GM23338 (cell line): ENCODE data around the gene MOGAT1. TPM values are rescaled to one million over a fixed set of nuclear protein-coding genes. Genes with fewer than 3 reads are reported as not detected.

Experiments used
- ATAC-seq: fragments of 200-7000 bp; cut with Tn5 transposase; 3 replicates; pipeline ENCODE4 v1.9.1; 2020
- DNase-seq: peaks from one replicate; pipeline ENCODE4 v3.0.0-alpha.2; 2015; ENCODE audit warnings: low spot score
- H2AFZ ChIP-seq: fragments of 200-600 bp; sonication (generic); 2 replicates; pipeline ENCODE4 v1.8.0; 2016; ENCODE audit warnings: antibody characterized with exemption, mild to moderate bottlenecking, moderate library complexity
- H3F3A ChIP-seq: fragments of 200-600 bp; sonication (generic); replicated peaks from 2 replicates; pipeline ENCODE4 v1.8.0; 2017; ENCODE audit warnings: antibody characterized with exemption, mixed run types, low read depth
- H3K27ac ChIP-seq: fragments of 200-600 bp; sonication (generic); 2 replicates; pipeline ENCODE4 v1.6.1; 2016; ENCODE audit warnings: low read depth
- H3K27me3 ChIP-seq: fragments of 200-600 bp; sonication (generic); 2 replicates; pipeline ENCODE4 v1.8.0; 2016; ENCODE audit warnings: mild to moderate bottlenecking, mixed run types, moderate library complexity; ENCODE audit not compliant: insufficient read depth
- H3K36me3 ChIP-seq: fragments of 200-600 bp; sonication (generic); 2 replicates; pipeline ENCODE4 v1.8.0; 2016; ENCODE audit warnings: mild to moderate bottlenecking; ENCODE audit not compliant: insufficient read depth
- H3K4me1 ChIP-seq: fragments of 200-600 bp; sonication (generic); 2 replicates; pipeline ENCODE4 v1.8.0; 2016; ENCODE audit warnings: mild to moderate bottlenecking, moderate library complexity; ENCODE audit not compliant: insufficient read depth
- H3K4me2 ChIP-seq: fragments of 200-600 bp; sonication (generic); 2 replicates; pipeline ENCODE4 v1.7.1; 2017; ENCODE audit warnings: mixed run types
- H3K4me3 ChIP-seq: fragments of 200-600 bp; sonication (generic); 2 replicates; pipeline ENCODE4 v1.6.1; 2016; ENCODE audit warnings: mixed run types
- H3K79me2 ChIP-seq: fragments of 200-600 bp; sonication (generic); replicated peaks from 2 replicates; pipeline ENCODE4 v1.8.0; 2017; ENCODE audit warnings: mild to moderate bottlenecking; ENCODE audit not compliant: insufficient read depth
- H3K9me2 ChIP-seq: fragments of 200-600 bp; sonication (generic); 2 replicates; pipeline ENCODE4 v1.8.0; 2017; ENCODE audit not compliant: insufficient read depth
- H4K20me1 ChIP-seq: fragments of 200-600 bp; sonication (generic); replicated peaks from 2 replicates; pipeline ENCODE4 v1.8.0; 2017; ENCODE audit warnings: mild to moderate bottlenecking; ENCODE audit not compliant: insufficient read depth
- H3K27ac Mint-ChIP-seq: 2 replicates; pipeline ENCODE4 v1.8.0; 2020; ENCODE audit warnings: inconsistent platforms, mild to moderate bottlenecking, moderate library complexity, mixed read lengths
- H3K27me3 Mint-ChIP-seq: 3 replicates; pipeline ENCODE4 v1.8.0; 2022; ENCODE audit warnings: low read depth, mild to moderate bottlenecking, moderate library complexity, mixed read lengths, inconsistent platforms; ENCODE audit not compliant: insufficient read depth, poor library complexity
- H3K36me3 Mint-ChIP-seq: 3 replicates; pipeline ENCODE4 v1.8.0; 2021; ENCODE audit warnings: low read depth, mild to moderate bottlenecking, inconsistent platforms, moderate library complexity, mixed read lengths
- H3K4me1 Mint-ChIP-seq: 3 replicates; pipeline ENCODE4 v1.8.0; 2020; ENCODE audit warnings: mild to moderate bottlenecking, inconsistent platforms, mixed read lengths
- H3K4me3 Mint-ChIP-seq: 3 replicates; pipeline ENCODE4 v1.8.0; 2021; ENCODE audit warnings: moderate library complexity, mild to moderate bottlenecking, inconsistent platforms, mixed read lengths
- H3K9me3 Mint-ChIP-seq: 3 replicates; pipeline ENCODE4 v1.8.0; 2020; ENCODE audit warnings: moderate library complexity, mild to moderate bottlenecking, inconsistent platforms, mixed read lengths
- CREB1 ChIP-seq: fragments of 250-450 bp; sonication (Bioruptor Pico); IDR thresholded peaks from 2 replicates; pipeline ENCODE4 v1.5.0; 2020; ENCODE audit warnings: low read depth, mild to moderate bottlenecking, moderate library complexity
- ETS1 ChIP-seq: IDR thresholded peaks from 2 replicates; pipeline ENCODE4 v1.6.1; 2016; ENCODE audit warnings: antibody characterized with exemption
- EZH2 ChIP-seq: fragments of 200-600 bp; sonication (generic); IDR thresholded peaks from one replicate; pipeline ENCODE4 v1.8.0; 2017; ENCODE audit warnings: antibody characterized with exemption, mild to moderate bottlenecking, low read depth; ENCODE audit not compliant: unreplicated experiment
- EZH2phosphoT487 ChIP-seq: fragments of 200-600 bp; sonication (generic); IDR thresholded peaks from one replicate; pipeline ENCODE4 v1.8.1; 2018; ENCODE audit warnings: antibody characterized with exemption; ENCODE audit not compliant: unreplicated experiment
- NANOG ChIP-seq: IDR thresholded peaks from 2 replicates; pipeline ENCODE4 v1.6.1; 2016; ENCODE audit warnings: antibody characterized with exemption, borderline replicate concordance
- POLR2AphosphoS5 ChIP-seq: IDR thresholded peaks from 2 replicates; pipeline ENCODE4 v1.6.1; 2016; ENCODE audit warnings: antibody characterized with exemption, low read depth
- STAT1 ChIP-seq: IDR thresholded peaks from one replicate; pipeline ENCODE4 v1.6.1; 2016; ENCODE audit warnings: antibody characterized with exemption; ENCODE audit not compliant: unreplicated experiment
- ZNF114 ChIP-seq: fragments of 250-450 bp; sonication (Bioruptor Pico); IDR thresholded peaks from 2 replicates; pipeline ENCODE4 v1.5.0; 2020; ENCODE audit warnings: mild to moderate bottlenecking, moderate library complexity
- ZNF331 ChIP-seq: fragments of 250-450 bp; sonication (Bioruptor Pico); IDR thresholded peaks from 2 replicates; pipeline ENCODE4 v1.5.0; 2020; ENCODE audit warnings: low read depth, mild to moderate bottlenecking, moderate library complexity
- polyA plus RNA-seq: library from polyadenylated mRNA; unstranded; fragments of >200 nt; fragmentation: Nextera tagmentation; extraction: Ambion mirVana; gene quantifications from 2 replicates; pipeline ENCODE4 v1.2.1, GENCODE V29; 2016
- total RNA-seq: library from RNA; depleted of rRNA; stranded (reverse); fragments of >200 nt; shearing (Covaris generic); gene quantifications from 2 replicates; pipeline ENCODE4 v1.2.3, GENCODE V29; 2014
- TF ChIP-seq, protein P1 (sequence below), 2 experiments: fragments of 200-600 bp in 1 of 2; sonication (generic) in 1 of 2; conservative IDR thresholded peaks; 2 replicates each; pipeline versions ENCODE4 v1.5.1 to v1.6.1; 2016 to 2017; ENCODE audit warnings: antibody characterized with exemption in 2 of 2, low read depth in 2 of 2, mild to moderate bottlenecking in 2 of 2, moderate library complexity in 1 of 2
- TF ChIP-seq, protein P2 (sequence below): IDR thresholded peaks from one replicate; pipeline ENCODE4 v1.6.1; 2018; ENCODE audit warnings: antibody characterized with exemption; ENCODE audit not compliant: unreplicated experiment
- TF ChIP-seq, protein P3 (sequence below): fragments of 250-450 bp; sonication (Bioruptor Pico); IDR thresholded peaks from 2 replicates; pipeline ENCODE4 v1.5.0; 2020; ENCODE audit warnings: mild to moderate bottlenecking, moderate library complexity

MOGAT1 gene
- total and polyA plus RNA-seq, 2 experiments from 2014 or later = 0.86 to 0.94 TPM

- no peaks in the 10 kb centered on the region for H3K36me3 ChIP-seq
Measured at GRCh38 chr2:222732489-222733178, 61.2 kb downstream of the MOGAT1 start.

More at GRCh38 chr2:222732489-222733178, 61.2 kb downstream of the MOGAT1 start:
- ATAC-seq (no peak), DNase-seq (no peak)
- Histone ChIP-seq H3K9me2 (peaks cover 3% of the 10 kb centered on the region; the same call in 1 of the 2 replicates), H3K27ac (no peak overlapping the region), H4K20me1 (no peaks in the 10 kb centered on the region), H3K79me2 (no peaks in the 10 kb centered on the region), H3K4me3 (no peak overlapping the region), H3K27me3 (no peaks in the 10 kb centered on the region), H3F3A (no peaks in the 10 kb centered on the region), H3K4me2 (no peak overlapping the region), H2AFZ (no peak overlapping the region), H3K4me1 (no peaks in the 10 kb centered on the region)
- Mint-ChIP-seq H3K4me3 (no peak overlapping the region), H3K27ac (no peak overlapping the region), H3K4me1 (peaks cover 3% of the 10 kb centered on the region), H3K27me3 (no peaks in the 10 kb centered on the region), H3K9me3 (no peaks in the 10 kb centered on the region), H3K36me3 (no peaks in the 10 kb centered on the region)
- no peak for TF ChIP-seq EZH2phosphoT487
- TF ChIP-seq EZH2 = no peak
- no peak for TF ChIP-seq CREB1 (CRISPR knock-in tag)
- no peak for TF ChIP-seq ZNF114 (CRISPR knock-in tag)
- TF ChIP-seq, protein P1, sequence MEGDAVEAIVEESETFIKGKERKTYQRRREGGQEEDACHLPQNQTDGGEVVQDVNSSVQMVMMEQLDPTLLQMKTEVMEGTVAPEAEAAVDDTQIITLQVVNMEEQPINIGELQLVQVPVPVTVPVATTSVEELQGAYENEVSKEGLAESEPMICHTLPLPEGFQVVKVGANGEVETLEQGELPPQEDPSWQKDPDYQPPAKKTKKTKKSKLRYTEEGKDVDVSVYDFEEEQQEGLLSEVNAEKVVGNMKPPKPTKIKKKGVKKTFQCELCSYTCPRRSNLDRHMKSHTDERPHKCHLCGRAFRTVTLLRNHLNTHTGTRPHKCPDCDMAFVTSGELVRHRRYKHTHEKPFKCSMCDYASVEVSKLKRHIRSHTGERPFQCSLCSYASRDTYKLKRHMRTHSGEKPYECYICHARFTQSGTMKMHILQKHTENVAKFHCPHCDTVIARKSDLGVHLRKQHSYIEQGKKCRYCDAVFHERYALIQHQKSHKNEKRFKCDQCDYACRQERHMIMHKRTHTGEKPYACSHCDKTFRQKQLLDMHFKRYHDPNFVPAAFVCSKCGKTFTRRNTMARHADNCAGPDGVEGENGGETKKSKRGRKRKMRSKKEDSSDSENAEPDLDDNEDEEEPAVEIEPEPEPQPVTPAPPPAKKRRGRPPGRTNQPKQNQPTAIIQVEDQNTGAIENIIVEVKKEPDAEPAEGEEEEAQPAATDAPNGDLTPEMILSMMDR (conservative IDR thresholded peaks at IDR 0.05; ENCODE audit: low read depth in 2 of 2) = no peak
- TF ChIP-seq, protein P2, sequence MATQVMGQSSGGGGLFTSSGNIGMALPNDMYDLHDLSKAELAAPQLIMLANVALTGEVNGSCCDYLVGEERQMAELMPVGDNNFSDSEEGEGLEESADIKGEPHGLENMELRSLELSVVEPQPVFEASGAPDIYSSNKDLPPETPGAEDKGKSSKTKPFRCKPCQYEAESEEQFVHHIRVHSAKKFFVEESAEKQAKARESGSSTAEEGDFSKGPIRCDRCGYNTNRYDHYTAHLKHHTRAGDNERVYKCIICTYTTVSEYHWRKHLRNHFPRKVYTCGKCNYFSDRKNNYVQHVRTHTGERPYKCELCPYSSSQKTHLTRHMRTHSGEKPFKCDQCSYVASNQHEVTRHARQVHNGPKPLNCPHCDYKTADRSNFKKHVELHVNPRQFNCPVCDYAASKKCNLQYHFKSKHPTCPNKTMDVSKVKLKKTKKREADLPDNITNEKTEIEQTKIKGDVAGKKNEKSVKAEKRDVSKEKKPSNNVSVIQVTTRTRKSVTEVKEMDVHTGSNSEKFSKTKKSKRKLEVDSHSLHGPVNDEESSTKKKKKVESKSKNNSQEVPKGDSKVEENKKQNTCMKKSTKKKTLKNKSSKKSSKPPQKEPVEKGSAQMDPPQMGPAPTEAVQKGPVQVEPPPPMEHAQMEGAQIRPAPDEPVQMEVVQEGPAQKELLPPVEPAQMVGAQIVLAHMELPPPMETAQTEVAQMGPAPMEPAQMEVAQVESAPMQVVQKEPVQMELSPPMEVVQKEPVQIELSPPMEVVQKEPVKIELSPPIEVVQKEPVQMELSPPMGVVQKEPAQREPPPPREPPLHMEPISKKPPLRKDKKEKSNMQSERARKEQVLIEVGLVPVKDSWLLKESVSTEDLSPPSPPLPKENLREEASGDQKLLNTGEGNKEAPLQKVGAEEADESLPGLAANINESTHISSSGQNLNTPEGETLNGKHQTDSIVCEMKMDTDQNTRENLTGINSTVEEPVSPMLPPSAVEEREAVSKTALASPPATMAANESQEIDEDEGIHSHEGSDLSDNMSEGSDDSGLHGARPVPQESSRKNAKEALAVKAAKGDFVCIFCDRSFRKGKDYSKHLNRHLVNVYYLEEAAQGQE = no peak
- TF ChIP-seq, protein P3, sequence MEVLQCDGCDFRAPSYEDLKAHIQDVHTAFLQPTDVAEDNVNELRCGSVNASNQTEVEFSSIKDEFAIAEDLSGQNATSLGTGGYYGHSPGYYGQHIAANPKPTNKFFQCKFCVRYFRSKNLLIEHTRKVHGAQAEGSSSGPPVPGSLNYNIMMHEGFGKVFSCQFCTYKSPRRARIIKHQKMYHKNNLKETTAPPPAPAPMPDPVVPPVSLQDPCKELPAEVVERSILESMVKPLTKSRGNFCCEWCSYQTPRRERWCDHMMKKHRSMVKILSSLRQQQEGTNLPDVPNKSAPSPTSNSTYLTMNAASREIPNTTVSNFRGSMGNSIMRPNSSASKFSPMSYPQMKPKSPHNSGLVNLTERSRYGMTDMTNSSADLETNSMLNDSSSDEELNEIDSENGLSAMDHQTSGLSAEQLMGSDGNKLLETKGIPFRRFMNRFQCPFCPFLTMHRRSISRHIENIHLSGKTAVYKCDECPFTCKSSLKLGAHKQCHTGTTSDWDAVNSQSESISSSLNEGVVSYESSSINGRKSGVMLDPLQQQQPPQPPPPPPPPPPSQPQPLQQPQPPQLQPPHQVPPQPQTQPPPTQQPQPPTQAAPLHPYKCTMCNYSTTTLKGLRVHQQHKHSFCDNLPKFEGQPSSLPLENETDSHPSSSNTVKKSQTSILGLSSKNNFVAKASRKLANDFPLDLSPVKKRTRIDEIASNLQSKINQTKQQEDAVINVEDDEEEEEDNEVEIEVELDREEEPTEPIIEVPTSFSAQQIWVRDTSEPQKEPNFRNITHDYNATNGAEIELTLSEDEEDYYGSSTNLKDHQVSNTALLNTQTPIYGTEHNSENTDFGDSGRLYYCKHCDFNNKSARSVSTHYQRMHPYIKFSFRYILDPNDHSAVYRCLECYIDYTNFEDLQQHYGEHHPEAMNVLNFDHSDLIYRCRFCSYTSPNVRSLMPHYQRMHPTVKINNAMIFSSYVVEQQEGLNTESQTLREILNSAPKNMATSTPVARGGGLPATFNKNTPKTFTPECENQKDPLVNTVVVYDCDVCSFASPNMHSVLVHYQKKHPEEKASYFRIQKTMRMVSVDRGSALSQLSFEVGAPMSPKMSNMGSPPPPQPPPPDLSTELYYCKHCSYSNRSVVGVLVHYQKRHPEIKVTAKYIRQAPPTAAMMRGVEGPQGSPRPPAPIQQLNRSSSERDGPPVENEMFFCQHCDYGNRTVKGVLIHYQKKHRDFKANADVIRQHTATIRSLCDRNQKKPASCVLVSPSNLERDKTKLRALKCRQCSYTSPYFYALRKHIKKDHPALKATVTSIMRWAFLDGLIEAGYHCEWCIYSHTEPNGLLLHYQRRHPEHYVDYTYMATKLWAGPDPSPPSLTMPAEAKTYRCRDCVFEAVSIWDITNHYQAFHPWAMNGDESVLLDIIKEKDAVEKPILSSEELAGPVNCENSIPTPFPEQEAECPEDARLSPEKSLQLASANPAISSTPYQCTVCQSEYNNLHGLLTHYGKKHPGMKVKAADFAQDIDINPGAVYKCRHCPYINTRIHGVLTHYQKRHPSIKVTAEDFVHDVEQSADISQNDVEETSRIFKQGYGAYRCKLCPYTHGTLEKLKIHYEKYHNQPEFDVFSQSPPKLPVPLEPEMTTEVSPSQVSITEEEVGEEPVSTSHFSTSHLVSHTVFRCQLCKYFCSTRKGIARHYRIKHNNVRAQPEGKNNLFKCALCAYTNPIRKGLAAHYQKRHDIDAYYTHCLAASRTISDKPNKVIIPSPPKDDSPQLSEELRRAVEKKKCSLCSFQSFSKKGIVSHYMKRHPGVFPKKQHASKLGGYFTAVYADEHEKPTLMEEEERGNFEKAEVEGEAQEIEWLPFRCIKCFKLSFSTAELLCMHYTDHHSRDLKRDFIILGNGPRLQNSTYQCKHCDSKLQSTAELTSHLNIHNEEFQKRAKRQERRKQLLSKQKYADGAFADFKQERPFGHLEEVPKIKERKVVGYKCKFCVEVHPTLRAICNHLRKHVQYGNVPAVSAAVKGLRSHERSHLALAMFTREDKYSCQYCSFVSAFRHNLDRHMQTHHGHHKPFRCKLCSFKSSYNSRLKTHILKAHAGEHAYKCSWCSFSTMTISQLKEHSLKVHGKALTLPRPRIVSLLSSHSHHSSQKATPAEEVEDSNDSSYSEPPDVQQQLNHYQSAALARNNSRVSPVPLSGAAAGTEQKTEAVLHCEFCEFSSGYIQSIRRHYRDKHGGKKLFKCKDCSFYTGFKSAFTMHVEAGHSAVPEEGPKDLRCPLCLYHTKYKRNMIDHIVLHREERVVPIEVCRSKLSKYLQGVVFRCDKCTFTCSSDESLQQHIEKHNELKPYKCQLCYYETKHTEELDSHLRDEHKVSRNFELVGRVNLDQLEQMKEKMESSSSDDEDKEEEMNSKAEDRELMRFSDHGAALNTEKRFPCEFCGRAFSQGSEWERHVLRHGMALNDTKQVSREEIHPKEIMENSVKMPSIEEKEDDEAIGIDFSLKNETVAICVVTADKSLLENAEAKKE = no peak
- TF ChIP-seq NANOG = no peak
- no peak for TF ChIP-seq POLR2AphosphoS5
- TF ChIP-seq ETS1 = no peak
- TF ChIP-seq ZNF331 (CRISPR knock-in tag) = no peak
- TF ChIP-seq STAT1 = no peak
